HL-60 (cell line): ENCODE results near the gene IZUMO1.

Experiments
- CTCF ChIP-seq: IDR thresholded peaks from one replicate; pipeline ENCODE4 v1.5.1; 2011; ENCODE audit warnings: low read length, control low read depth, inconsistent platforms; ENCODE audit not compliant: insufficient read depth
- POLR2AphosphoS5 ChIP-seq: IDR thresholded peaks from 2 replicates; pipeline ENCODE4 v1.6.1; 2012; ENCODE audit warnings: low read depth
- TF ChIP-seq, protein P1 (sequence below): IDR thresholded peaks from 2 replicates; pipeline ENCODE4 v1.6.1; 2012; ENCODE audit warnings: low read depth; ENCODE audit not compliant: insufficient replicate concordance

DNA sequence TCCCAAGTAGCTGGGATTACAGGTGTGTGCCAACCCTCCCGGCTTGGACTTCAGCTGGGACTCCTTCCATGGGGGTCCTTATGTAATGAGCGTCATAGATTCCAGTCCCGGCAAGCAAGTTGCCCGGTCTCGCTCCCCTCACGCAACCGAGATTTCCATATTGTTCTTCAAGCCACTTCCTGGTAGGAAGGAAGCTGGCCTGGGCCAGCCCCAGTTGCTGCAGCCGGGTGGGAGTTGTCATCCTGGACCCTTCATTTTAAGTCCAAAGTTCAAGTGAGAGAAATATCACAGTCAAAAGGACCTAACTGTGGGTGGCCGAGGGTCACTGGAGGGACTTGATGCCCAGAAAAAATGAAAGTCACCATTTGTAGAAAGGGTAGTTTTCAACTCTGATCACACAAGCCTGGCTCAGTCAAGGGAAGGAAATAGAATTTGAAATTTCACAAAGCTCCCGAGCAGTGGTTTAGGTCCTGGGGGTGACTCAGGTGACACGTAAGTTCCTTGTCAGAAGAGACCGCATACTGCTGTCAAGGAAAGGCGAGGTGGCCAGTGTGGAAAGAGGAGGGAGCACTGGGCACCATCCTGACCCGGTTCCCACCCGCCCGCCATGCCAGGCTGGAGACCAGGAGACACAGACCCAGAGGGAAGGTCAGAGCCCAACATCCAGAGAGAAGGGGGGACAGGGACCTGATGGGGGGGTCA is 13.9 kb upstream of the IZUMO1 start:
- no peak for TF ChIP-seq CTCF
- TF ChIP-seq, protein P1, sequence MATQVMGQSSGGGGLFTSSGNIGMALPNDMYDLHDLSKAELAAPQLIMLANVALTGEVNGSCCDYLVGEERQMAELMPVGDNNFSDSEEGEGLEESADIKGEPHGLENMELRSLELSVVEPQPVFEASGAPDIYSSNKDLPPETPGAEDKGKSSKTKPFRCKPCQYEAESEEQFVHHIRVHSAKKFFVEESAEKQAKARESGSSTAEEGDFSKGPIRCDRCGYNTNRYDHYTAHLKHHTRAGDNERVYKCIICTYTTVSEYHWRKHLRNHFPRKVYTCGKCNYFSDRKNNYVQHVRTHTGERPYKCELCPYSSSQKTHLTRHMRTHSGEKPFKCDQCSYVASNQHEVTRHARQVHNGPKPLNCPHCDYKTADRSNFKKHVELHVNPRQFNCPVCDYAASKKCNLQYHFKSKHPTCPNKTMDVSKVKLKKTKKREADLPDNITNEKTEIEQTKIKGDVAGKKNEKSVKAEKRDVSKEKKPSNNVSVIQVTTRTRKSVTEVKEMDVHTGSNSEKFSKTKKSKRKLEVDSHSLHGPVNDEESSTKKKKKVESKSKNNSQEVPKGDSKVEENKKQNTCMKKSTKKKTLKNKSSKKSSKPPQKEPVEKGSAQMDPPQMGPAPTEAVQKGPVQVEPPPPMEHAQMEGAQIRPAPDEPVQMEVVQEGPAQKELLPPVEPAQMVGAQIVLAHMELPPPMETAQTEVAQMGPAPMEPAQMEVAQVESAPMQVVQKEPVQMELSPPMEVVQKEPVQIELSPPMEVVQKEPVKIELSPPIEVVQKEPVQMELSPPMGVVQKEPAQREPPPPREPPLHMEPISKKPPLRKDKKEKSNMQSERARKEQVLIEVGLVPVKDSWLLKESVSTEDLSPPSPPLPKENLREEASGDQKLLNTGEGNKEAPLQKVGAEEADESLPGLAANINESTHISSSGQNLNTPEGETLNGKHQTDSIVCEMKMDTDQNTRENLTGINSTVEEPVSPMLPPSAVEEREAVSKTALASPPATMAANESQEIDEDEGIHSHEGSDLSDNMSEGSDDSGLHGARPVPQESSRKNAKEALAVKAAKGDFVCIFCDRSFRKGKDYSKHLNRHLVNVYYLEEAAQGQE = no peak
- TF ChIP-seq POLR2AphosphoS5 = no peak
